Esophagus squamous epithelium (tissue), 4 donors: ENCODE results near the gene METTL16.

Experiments used
- CTCF ChIP-seq, 6 experiments: fragments of 450-650 bp in 4 of 6; fragments of 200-600 bp in 2 of 6; sonication (generic) in 2 of 6; IDR thresholded peaks; one replicate each; pipeline ENCODE4 v1.5.1; 2016 to 2019; ENCODE audit warnings: antibody characterized with exemption in 6 of 6, mild to moderate bottlenecking in 4 of 6, moderate library complexity in 4 of 6
- POLR2A ChIP-seq, 4 donors: fragments of 450-650 bp; IDR thresholded peaks; one replicate each; pipeline ENCODE4 v1.6.1; 2017; ENCODE audit warnings: antibody characterized with exemption in 4 of 4, mild to moderate bottlenecking in 4 of 4, moderate library complexity in 3 of 4

- TF ChIP-seq CTCF (IDR thresholded peaks at IDR 0.05): no peak
- no peak for TF ChIP-seq POLR2A (IDR thresholded peaks at IDR 0.05)
Measured at GRCh38 chr17:2551493-2551892, 39.8 kb upstream of the METTL16 start.
